HepG2 (cell line): ENCODE measurements around the gene SBK1. TPM values are rescaled to one million over a fixed set of nuclear protein-coding genes. Genes with fewer than 3 reads are reported as not detected.

Experiments used
- CBFB ChIP-seq: sonication (generic); formaldehyde crosslinking; IDR thresholded peaks from 2 replicates; pipeline ENCODE4 v1.4.0; 2020; ENCODE audit warnings: missing genetic modification reagents
- CBX5 ChIP-seq: sonication (generic); formaldehyde crosslinking; IDR thresholded peaks from 2 replicates; pipeline ENCODE4 v1.4.0; 2020; ENCODE audit warnings: missing genetic modification reagents, borderline replicate concordance
- CCAR2 ChIP-seq: fragments of 200-400 bp; formaldehyde crosslinking; optimal IDR thresholded peaks from 2 replicates; pipeline ENCODE3; 2018; ENCODE audit warnings: low read depth, mild to moderate bottlenecking, low read length, moderate library complexity
- CREM ChIP-seq, 2 experiments: sonication (generic) in 1 of 2; formaldehyde crosslinking in 1 of 2; IDR thresholded peaks; 2 replicates each; pipeline versions ENCODE4 v1.4.0 to v1.6.1; 2016 to 2020; ENCODE audit warnings: antibody characterized with exemption in 1 of 2, mild to moderate bottlenecking in 1 of 2, missing genetic modification reagents in 1 of 2
- CSRNP1 ChIP-seq: sonication (generic); formaldehyde crosslinking; IDR thresholded peaks from 2 replicates; pipeline ENCODE4 v1.8.1; 2023; ENCODE audit warnings: mild to moderate bottlenecking, missing genetic modification reagents
- FLYWCH1 ChIP-seq: sonication (generic); formaldehyde crosslinking; IDR thresholded peaks from 2 replicates; pipeline ENCODE4 v1.8.1; 2023; ENCODE audit warnings: mild to moderate bottlenecking, missing genetic modification reagents
- GATAD2A ChIP-seq: IDR thresholded peaks from 2 replicates; pipeline ENCODE4 v1.6.1; 2016
- HIVEP1 ChIP-seq: sonication (generic); formaldehyde crosslinking; IDR thresholded peaks from 2 replicates; pipeline ENCODE4 v1.4.0; 2020; ENCODE audit warnings: mild to moderate bottlenecking, missing genetic modification reagents
- HOXA5 ChIP-seq: sonication (generic); formaldehyde crosslinking; IDR thresholded peaks from 2 replicates; pipeline ENCODE4 v1.4.0; 2020; ENCODE audit warnings: missing genetic modification reagents
- NFKBIZ ChIP-seq: IDR thresholded peaks from 2 replicates; pipeline ENCODE4 v1.6.1; 2018; ENCODE audit warnings: missing genetic modification reagents, missing compliant biosample characterization
- NFRKB ChIP-seq: fragments of 450-650 bp; IDR thresholded peaks from 2 replicates; pipeline ENCODE4 v1.6.1; 2017
- PHB2 ChIP-seq: fragments of 450-650 bp; IDR thresholded peaks from 2 replicates; pipeline ENCODE4 v1.6.1; 2018; ENCODE audit not compliant: partially characterized antibody
- PHF8 ChIP-seq: sonication (generic); formaldehyde crosslinking; IDR thresholded peaks from 2 replicates; pipeline ENCODE4 v1.5.0; 2020; ENCODE audit warnings: missing genetic modification reagents
- STAG1 ChIP-seq: sonication (generic); formaldehyde crosslinking; IDR thresholded peaks from 2 replicates; pipeline ENCODE4 v1.4.0; 2020; ENCODE audit warnings: missing genetic modification reagents
- TEAD3 ChIP-seq: optimal IDR thresholded peaks from 2 replicates; pipeline ENCODE3; 2016; ENCODE audit warnings: borderline replicate concordance
- ZBTB20 ChIP-seq: sonication (generic); formaldehyde crosslinking; IDR thresholded peaks from 2 replicates; pipeline ENCODE4 v1.8.1; 2023; ENCODE audit warnings: missing genetic modification reagents, low read depth, mild to moderate bottlenecking, borderline replicate concordance
- ZMYM4 ChIP-seq: sonication (generic); formaldehyde crosslinking; IDR thresholded peaks from 2 replicates; pipeline ENCODE4 v1.8.1; 2023; ENCODE audit warnings: mild to moderate bottlenecking, missing genetic modification reagents
- ZNF101 ChIP-seq: sonication (generic); formaldehyde crosslinking; IDR thresholded peaks from 2 replicates; pipeline ENCODE4 v1.4.0; 2020; ENCODE audit warnings: mild to moderate bottlenecking, low read depth, missing genetic modification reagents, borderline replicate concordance
- ZNF143 ChIP-seq: sonication (generic); formaldehyde crosslinking; IDR thresholded peaks from 2 replicates; pipeline ENCODE4 v1.4.0; 2020; ENCODE audit warnings: missing genetic modification reagents
- ZNF678 ChIP-seq: sonication (generic); formaldehyde crosslinking; IDR thresholded peaks from 2 replicates; pipeline ENCODE4 v1.4.0; 2020; ENCODE audit warnings: mild to moderate bottlenecking, missing genetic modification reagents
- ZNF691 ChIP-seq: sonication (generic); formaldehyde crosslinking; IDR thresholded peaks from 2 replicates; pipeline ENCODE4 v1.4.0; 2020; ENCODE audit warnings: missing genetic modification reagents, low read depth, mild to moderate bottlenecking, borderline replicate concordance
- ZNF737 ChIP-seq: sonication (generic); formaldehyde crosslinking; IDR thresholded peaks from 2 replicates; pipeline ENCODE4 v1.5.0; 2020; ENCODE audit warnings: missing genetic modification reagents, mild to moderate bottlenecking, borderline replicate concordance
- ZNF879 ChIP-seq: sonication (generic); formaldehyde crosslinking; IDR thresholded peaks from 2 replicates; pipeline ENCODE4 v1.8.1; 2023; ENCODE audit warnings: missing genetic modification reagents
- ZSCAN20 ChIP-seq: sonication (generic); formaldehyde crosslinking; IDR thresholded peaks from 2 replicates; pipeline ENCODE4 v1.4.0; 2020; ENCODE audit warnings: missing genetic modification reagents, mild to moderate bottlenecking, borderline replicate concordance
- polyA plus RNA-seq, 8 experiments: library from polyadenylated mRNA; depleted of rRNA in 3 of 8; stranded (reverse) in 7 of 8; unstranded in 1 of 8; fragments of >200 nt; fragmentation: Illumina TruSeq in 4 of 8; extraction: Trizol in 4 of 8; gene quantifications; 2 replicates each; pipeline versions ENCODE4 v1.2.1 to v1.2.3, GENCODE V29; 2011 to 2016; ENCODE audit warnings: low read depth in 4 of 8, missing spikeins in 1 of 8, mixed read lengths in 1 of 8; ENCODE audit not compliant: insufficient read depth in 1 of 8
- total RNA-seq, 5 experiments: library from RNA; depleted of rRNA; stranded (reverse); fragments of >200 nt; fragmentation: Illumina TruSeq; extraction: Trizol; gene quantifications; 2 replicates each; pipeline ENCODE4 v1.2.3, GENCODE V29; 2016; ENCODE audit warnings: low read depth in 1 of 5
- TF ChIP-seq, protein P1 (sequence below): sonication (generic); formaldehyde crosslinking; IDR thresholded peaks from 2 replicates; pipeline ENCODE4 v1.8.1; 2023; ENCODE audit warnings: mild to moderate bottlenecking, missing genetic modification reagents, borderline replicate concordance
- TF ChIP-seq, protein P2 (sequence below): sonication (generic); formaldehyde crosslinking; IDR thresholded peaks from 2 replicates; pipeline ENCODE4 v1.4.0; 2020; ENCODE audit warnings: low read depth, mild to moderate bottlenecking, missing genetic modification reagents
- TF ChIP-seq, protein P3 (sequence below): fragments of 450-650 bp; IDR thresholded peaks from 2 replicates; pipeline ENCODE4 v1.6.1; 2017

The SBK1 gene
- total and polyA plus RNA-seq, 2 of the 13 experiments (the other 11 are each of a cell fraction or from before 2014, with no cell fraction given): 0.15 to 0.17 TPM

DNA sequence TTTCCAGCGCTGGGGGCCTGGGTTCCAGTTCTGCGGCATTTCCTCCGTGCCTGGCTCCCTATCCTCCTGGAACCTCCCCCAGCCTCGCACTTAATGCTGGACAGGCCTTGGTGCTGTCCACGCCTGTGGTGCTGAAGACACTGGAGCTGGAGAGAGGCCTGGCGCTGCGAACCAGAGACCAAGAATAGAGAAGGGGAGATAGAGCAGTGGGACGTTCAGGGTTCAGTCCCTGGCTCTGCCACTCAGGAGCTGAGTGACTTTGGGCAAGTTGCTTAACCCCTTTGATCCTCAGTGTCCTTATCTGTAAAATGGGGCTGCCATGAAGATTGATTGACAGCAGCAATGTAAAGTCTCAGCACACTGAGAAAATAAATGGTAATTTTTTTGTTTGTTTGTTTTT, 11.9 kb downstream of the SBK1 start (continued):
- TF ChIP-seq, protein P1, sequence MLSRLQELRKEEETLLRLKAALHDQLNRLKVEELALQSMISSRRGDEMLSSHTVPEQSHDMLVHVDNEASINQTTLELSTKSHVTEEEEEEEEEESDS (CRISPR knock-in tag): peak; percentile 70; the same call in 1 of the 2 replicates
- TF ChIP-seq ZNF737 (CRISPR knock-in tag) (peak; percentile 80; the same call in 1 of the 2 replicates), ZNF678 (CRISPR knock-in tag) (0 out of 2 replicates have a peak, but pooled peaks have one; percentile 62), NFRKB (no peak), HOXA5 (CRISPR knock-in tag) (peak; percentile 96), CCAR2 (no peak), CBX5 (CRISPR knock-in tag) (peak; percentile 87), HIVEP1 (CRISPR knock-in tag) (no peak), CSRNP1 (0 out of 2 replicates have a peak, but pooled peaks have one; percentile 36), STAG1 (peak; percentile 17; the same call in 1 of the 2 replicates), PHF8 (CRISPR knock-in tag) (no peak), PHB2 (no peak), ZNF879 (CRISPR knock-in tag) (peak; percentile 84; the same call in 1 of the 2 replicates), ZNF691 (CRISPR knock-in tag) (peak; percentile 80; the same call in 1 of the 2 replicates), ZBTB20 (CRISPR knock-in tag) (peak; percentile 91; the same call in 1 of the 2 replicates), FLYWCH1 (CRISPR knock-in tag) (peak; percentile 94), CREM (IDR thresholded peaks at IDR 0.05) (no peak), CREM (CRISPR knock-in tag; IDR thresholded peaks at IDR 0.05) (peak; percentile 57; the same call in 1 of the 2 replicates), TEAD3 (CRISPR knock-in tag) (peak; percentile 63), NFKBIZ (peak; percentile 97), ZMYM4 (CRISPR knock-in tag) (peak; percentile 49; the same call in 1 of the 2 replicates), CBFB (peak; percentile 76), ZNF143 (0 out of 2 replicates have a peak, but pooled peaks have one; percentile 35), GATAD2A (peak; percentile 60; the same call in 1 of the 2 replicates), ZSCAN20 (peak; percentile 89; the same call in 1 of the 2 replicates), ZNF101 (CRISPR knock-in tag) (peak; percentile 78; the same call in 1 of the 2 replicates)
- TF ChIP-seq, protein P2, sequence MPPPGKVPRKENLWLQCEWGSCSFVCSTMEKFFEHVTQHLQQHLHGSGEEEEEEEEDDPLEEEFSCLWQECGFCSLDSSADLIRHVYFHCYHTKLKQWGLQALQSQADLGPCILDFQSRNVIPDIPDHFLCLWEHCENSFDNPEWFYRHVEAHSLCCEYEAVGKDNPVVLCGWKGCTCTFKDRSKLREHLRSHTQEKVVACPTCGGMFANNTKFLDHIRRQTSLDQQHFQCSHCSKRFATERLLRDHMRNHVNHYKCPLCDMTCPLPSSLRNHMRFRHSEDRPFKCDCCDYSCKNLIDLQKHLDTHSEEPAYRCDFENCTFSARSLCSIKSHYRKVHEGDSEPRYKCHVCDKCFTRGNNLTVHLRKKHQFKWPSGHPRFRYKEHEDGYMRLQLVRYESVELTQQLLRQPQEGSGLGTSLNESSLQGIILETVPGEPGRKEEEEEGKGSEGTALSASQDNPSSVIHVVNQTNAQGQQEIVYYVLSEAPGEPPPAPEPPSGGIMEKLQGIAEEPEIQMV: peak; percentile 74; the same call in 1 of the 2 replicates
- TF ChIP-seq, protein P3, sequence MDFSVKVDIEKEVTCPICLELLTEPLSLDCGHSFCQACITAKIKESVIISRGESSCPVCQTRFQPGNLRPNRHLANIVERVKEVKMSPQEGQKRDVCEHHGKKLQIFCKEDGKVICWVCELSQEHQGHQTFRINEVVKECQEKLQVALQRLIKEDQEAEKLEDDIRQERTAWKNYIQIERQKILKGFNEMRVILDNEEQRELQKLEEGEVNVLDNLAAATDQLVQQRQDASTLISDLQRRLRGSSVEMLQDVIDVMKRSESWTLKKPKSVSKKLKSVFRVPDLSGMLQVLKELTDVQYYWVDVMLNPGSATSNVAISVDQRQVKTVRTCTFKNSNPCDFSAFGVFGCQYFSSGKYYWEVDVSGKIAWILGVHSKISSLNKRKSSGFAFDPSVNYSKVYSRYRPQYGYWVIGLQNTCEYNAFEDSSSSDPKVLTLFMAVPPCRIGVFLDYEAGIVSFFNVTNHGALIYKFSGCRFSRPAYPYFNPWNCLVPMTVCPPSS: no peak
